GM12892 (cell line): ENCODE measurements around the gene CPA2.
A peak's percentile ranks its signal among the peaks of the same experiment; 100 is the strongest.
"Not testable (repeated sequence)": the region's sequence is repeated elsewhere in the genome, so short reads cannot be mapped to it uniquely, and the experiment has no call there.

ENCODE experiments used
- DNase-seq: peaks from one replicate; pipeline ENCODE4 v3.0.0; 2011; ENCODE audit not compliant: insufficient read length
- FAIRE-seq: peaks from 2 replicates; lab custom pipeline; 2011; peaks lifted over from hg19 to GRCh38; lab: Jason Lieb, UNC
- POLR2A ChIP-seq: IDR thresholded peaks from 2 replicates; pipeline ENCODE4 v1.6.1; 2011; ENCODE audit warnings: low read depth, low read length, control low read depth
- POLR2AphosphoS5 ChIP-seq: IDR thresholded peaks from 2 replicates; pipeline ENCODE4 v1.6.1; 2011; ENCODE audit warnings: low read depth, low read length, control low read depth
- TAF1 ChIP-seq: IDR thresholded peaks from 2 replicates; pipeline ENCODE4 v1.6.1; 2011; ENCODE audit warnings: low read depth, mild to moderate bottlenecking, control low read depth, low read length, borderline replicate concordance

CPA2 gene

GRCh38 chr7:130303551-130303950 lies 36.9 kb downstream of the CPA2 start:
- FAIRE-seq (no peak), DNase-seq (no peak)
- TF ChIP-seq TAF1 (no peak), POLR2AphosphoS5 (no peak), POLR2A (no peak)

GRCh38 chr7:130303982-130304381 lies 37.3 kb downstream of the CPA2 start:
- no peak for TF ChIP-seq TAF1
- TF ChIP-seq POLR2AphosphoS5, result no peak
- no peak for TF ChIP-seq POLR2A
- FAIRE-seq, result no peak
- DNase-seq, result no peak

- no peak for DNase-seq
- no peak for FAIRE-seq
- TF ChIP-seq POLR2A (no peak), POLR2AphosphoS5 (no peak), TAF1 (no peak)
Observed at GRCh38 chr7:130304878-130305277, 38.2 kb downstream of the CPA2 start.

- DNase-seq (no peak), FAIRE-seq (no peak)
- TF ChIP-seq POLR2A (no peak), TAF1 (no peak), POLR2AphosphoS5 (no peak)
Observed at GRCh38 chr7:130305433-130306042, 38.9 kb downstream of the CPA2 start.

- DNase-seq, result no peak
- TF ChIP-seq POLR2AphosphoS5 (no peak), TAF1 (no peak), POLR2A (no peak)
- peak; percentile 27 for FAIRE-seq
Observed at GRCh38 chr7:130309986-130310385, 43.3 kb downstream of the CPA2 start.

GRCh38 chr7:130314305-130314704 lies 47.6 kb downstream of the CPA2 start:
- DNase-seq (no peak), FAIRE-seq (no peak)
- no peak for TF ChIP-seq POLR2A
- no peak for TF ChIP-seq POLR2AphosphoS5
- no peak for TF ChIP-seq TAF1

- FAIRE-seq (no peak), DNase-seq (no peak)
- TF ChIP-seq TAF1 (no peak), POLR2AphosphoS5 (no peak), POLR2A (no peak)
Observed at GRCh38 chr7:130319541-130319940, 52.9 kb downstream of the CPA2 start.

GRCh38 chr7:130321542-130322229 lies 55.0 kb downstream of the CPA2 start:
- not testable (repeated sequence) for FAIRE-seq, DNase-seq

- FAIRE-seq (no peak), DNase-seq (no peak)
- no peak for TF ChIP-seq POLR2A
- TF ChIP-seq POLR2AphosphoS5, result no peak
- no peak for TF ChIP-seq TAF1
Observed at GRCh38 chr7:130322615-130323014, 56.0 kb downstream of the CPA2 start.

- DNase-seq (no peak), FAIRE-seq (no peak)
- TF ChIP-seq POLR2AphosphoS5, result no peak
- TF ChIP-seq TAF1, result no peak
- no peak for TF ChIP-seq POLR2A
Observed at GRCh38 chr7:130324306-130324943, 57.8 kb downstream of the CPA2 start.

GRCh38 chr7:130329681-130330080 lies 63.0 kb downstream of the CPA2 start:
- FAIRE-seq (no peak), DNase-seq (no peak)
- TF ChIP-seq TAF1 (no peak), POLR2AphosphoS5 (no peak), POLR2A (no peak)

GRCh38 chr7:130332259-130333053 lies 65.8 kb downstream of the CPA2 start:
- TF ChIP-seq POLR2AphosphoS5 (no peak), TAF1 (no peak), POLR2A (no peak)
- no peak for DNase-seq
- FAIRE-seq, result no peak

- DNase-seq (no peak), FAIRE-seq (no peak)
- TF ChIP-seq TAF1 (no peak), POLR2AphosphoS5 (no peak), POLR2A (no peak)
Observed at GRCh38 chr7:130333832-130334231, 67.2 kb downstream of the CPA2 start.
